HG03097 (cell line): ENCODE results near the gene TMEM164.
"Not testable (repeated sequence)": the region's sequence is repeated elsewhere in the genome, so short reads cannot be mapped to it uniquely, and the experiment has no call there.

ENCODE experiments used
- ATAC-seq: cut with Tn5 transposase; IDR thresholded peaks from one replicate; pipeline ENCODE4 v1.9.1; 2021; ENCODE audit not compliant: unreplicated experiment, low FRiP score

The TMEM164 gene

GRCh38 chrX:110002300-110003166 is at the start of gene TMEM164:
TMEM164 (plus strand) TSS chrX:110003114; CDS start chrX:110003775, 661 bp downstream.
- peak; percentile 86 for ATAC-seq

- ATAC-seq: no peak
Measured at GRCh38 chrX:109954333-109954732, 48.6 kb upstream of the TMEM164 start.

- ATAC-seq: no peak
Measured at GRCh38 chrX:109954955-109955354, 48.0 kb upstream of the TMEM164 start.

- no peak for ATAC-seq
Measured at GRCh38 chrX:109958266-109958665, 44.6 kb upstream of the TMEM164 start.

GRCh38 chrX:109959356-109959871 is 43.5 kb upstream of the TMEM164 start:
- no peak for ATAC-seq

GRCh38 chrX:109964390-109964789 is 38.5 kb upstream of the TMEM164 start:
- no peak for ATAC-seq

- ATAC-seq: no peak
Measured at GRCh38 chrX:109966246-109966645, 36.7 kb upstream of the TMEM164 start.

GRCh38 chrX:109967156-109967555 is 35.8 kb upstream of the TMEM164 start:
- ATAC-seq: no peak

GRCh38 chrX:109970841-109971240 is 32.1 kb upstream of the TMEM164 start:
- ATAC-seq: not testable (repeated sequence)

GRCh38 chrX:109974906-109975655 is 27.8 kb upstream of the TMEM164 start:
- no peak for ATAC-seq

- not testable (repeated sequence) for ATAC-seq
Measured at GRCh38 chrX:109985210-109985609, 17.7 kb upstream of the TMEM164 start.

GRCh38 chrX:109987884-109988283 is 15.0 kb upstream of the TMEM164 start:
- no peak for ATAC-seq

- ATAC-seq: no peak
Measured at GRCh38 chrX:109990582-109991276, 12.2 kb upstream of the TMEM164 start.

- no peak for ATAC-seq
Measured at GRCh38 chrX:109992203-109992602, 10.7 kb upstream of the TMEM164 start.

GRCh38 chrX:109995155-109995554 is 7.8 kb upstream of the TMEM164 start:
- no peak for ATAC-seq

- ATAC-seq: no peak
Measured at GRCh38 chrX:109997786-109998452, 5.0 kb upstream of the TMEM164 start.

GRCh38 chrX:110000000-110000399 is 2.9 kb upstream of the TMEM164 start:
- ATAC-seq: no peak

- ATAC-seq: no peak
Measured at GRCh38 chrX:110000847-110001713, 1.8 kb upstream of the TMEM164 start.

- no peak for ATAC-seq
Measured at GRCh38 chrX:110001740-110002299, 1.1 kb upstream of the TMEM164 start.
